ENCODE measurements around the gene TSPAN5. TPM values are rescaled to one million over a fixed set of nuclear protein-coding genes. Genes with fewer than 3 reads are reported as not detected.

TSPAN5 gene
- total and polyA plus RNA-seq, 2 of the 4 experiments (the other 2 are of a cell fraction) = 64.8 to 79.6 TPM

- Histone ChIP-seq H3K4me3 (ENCODE audit: insufficient read depth, low read depth, low read length) (no peak overlapping the region), H3K18ac (ENCODE audit: low read depth, low read length) (peak overlapping the region; percentile 18; the same call in 1 of the 2 replicates), H2AFZ (replicated peaks; ENCODE audit: low read length, poor library complexity) (no peak overlapping the region), H2BK15ac (ENCODE audit: low read depth, low read length) (0 out of 3 replicates have a peak overlapping the region, but pooled peaks have one; percentile 11), H3K27me3 (ENCODE audit: control insufficient read depth, insufficient read depth, low read length) (no peaks in the 10 kb centered on the region; the same call in 1 of the 2 replicates), H3K4ac (ENCODE audit: low read depth, low read length) (peak overlapping the region; percentile 49), H3K4me1 (ENCODE audit: control insufficient read depth, insufficient read depth, low read length) (peaks cover 3% of the 10 kb centered on the region), H2AK5ac (ENCODE audit: low read depth, low read length) (peak overlapping the region; percentile 24), H4K8ac (ENCODE audit: low read depth in 2 of 2, low read length in 2 of 2) (no peak overlapping the region), H3K36me3 (ENCODE audit: control insufficient read depth, insufficient read depth, low read length) (no peaks in the 10 kb centered on the region), H4K20me1 (ENCODE audit: insufficient read depth, low read length) (no peaks in the 10 kb centered on the region), H3K27ac (ENCODE audit: insufficient read depth, low read length) (no peak overlapping the region), H4K91ac (ENCODE audit: insufficient read depth, low read depth, low read length) (no peak overlapping the region), H2BK120ac (ENCODE audit: low read depth, low read length) (no peak overlapping the region), H3K14ac (replicated peaks; ENCODE audit: low read depth, low read length) (0 out of 2 replicates have a peak overlapping the region, but pooled peaks have one; percentile 16), H2AK9ac (replicated peaks; ENCODE audit: low read depth, low read length, poor library complexity) (no peak overlapping the region), H3K4me2 (ENCODE audit: low read depth, low read length) (no peak overlapping the region), H3K79me1 (ENCODE audit: low read depth in 1 of 2, low read length in 2 of 2) (no peaks in the 10 kb centered on the region), H2BK20ac (ENCODE audit: low read depth, low read length) (peak overlapping the region; percentile 60), H3K9ac (ENCODE audit: low read depth, low read length) (no peak overlapping the region), H3K56ac (ENCODE audit: extremely low read depth, insufficient read depth, low read length) (no peak overlapping the region), H2BK5ac (ENCODE audit: low read depth, low read length, poor library complexity, severe bottlenecking) (no peak overlapping the region), H3K23ac (ENCODE audit: low read depth, low read length) (no peak overlapping the region), H3K9me1 (ENCODE audit: insufficient read depth, low read length) (peaks cover 3% of the 10 kb centered on the region; the same call in 1 of the 2 replicates), H3K9me3 (ENCODE audit: control insufficient read depth, insufficient read depth, low read length) (no peaks in the 10 kb centered on the region), H4K5ac (ENCODE audit: low read depth, low read length) (no peak overlapping the region)
- WGBS, 2 experiments (ENCODE audit: extremely low coverage in 2 of 2, insufficient read length in 1 of 2) = 100% methylated on average over 1 of the region's 4 CpGs; no CpG with 5 or more reads in 1 of the 2 experiments
- in situ Hi-C loops (cut with MboI; ENCODE audit: low sequenced_read_pairs) (no loop called here), intact Hi-C loops (cut with micrococcal nuclease) (no loop called here), dilution Hi-C loops (cut with HindIII; ENCODE audit: low sequenced_read_pairs, unreplicated experiment) (no loop called here)
- TF ChIP-seq RFX5 (IDR thresholded peaks at IDR 0.05; ENCODE audit: low read depth, low read length) (no peak), CEBPB (IDR thresholded peaks at IDR 0.05; ENCODE audit: low read depth, low read length) (no peak), SMC3 (IDR thresholded peaks at IDR 0.05; ENCODE audit: low read depth, low read length) (no peak), RAD21 (IDR thresholded peaks at IDR 0.05; ENCODE audit: low read length) (no peak), ELK1 (IDR thresholded peaks at IDR 0.05; ENCODE audit: borderline replicate concordance, low read depth, low read length) (no peak), MAFK (IDR thresholded peaks at IDR 0.05; ENCODE audit: low read depth, low read length) (no peak), CHD1 (IDR thresholded peaks at IDR 0.05; ENCODE audit: low read depth, low read length) (no peak), POLR2A (IDR thresholded peaks at IDR 0.05; ENCODE audit: low read depth, low read length) (no peak), CTCF (conservative IDR thresholded peaks at IDR 0.05; ENCODE audit: low read depth, low read length) (no peak)
- no peak for DNase-seq
- ATAC-seq (ENCODE audit: low read depth) = no peak
- ChIA-PET POLR2A (ENCODE audit: unreplicated experiment) (no interaction called here), CTCF (no interaction called here)
- no TSS peak for BruUV-seq (replicated peaks)
These were observed 31.2 kb upstream of the TSPAN5 start for GRCh38 chr4:98689507-98690174.

Data from IMR-90 (cell line).